ENCODE data around the gene KCNC4.

The KCNC4 gene

DNA sequence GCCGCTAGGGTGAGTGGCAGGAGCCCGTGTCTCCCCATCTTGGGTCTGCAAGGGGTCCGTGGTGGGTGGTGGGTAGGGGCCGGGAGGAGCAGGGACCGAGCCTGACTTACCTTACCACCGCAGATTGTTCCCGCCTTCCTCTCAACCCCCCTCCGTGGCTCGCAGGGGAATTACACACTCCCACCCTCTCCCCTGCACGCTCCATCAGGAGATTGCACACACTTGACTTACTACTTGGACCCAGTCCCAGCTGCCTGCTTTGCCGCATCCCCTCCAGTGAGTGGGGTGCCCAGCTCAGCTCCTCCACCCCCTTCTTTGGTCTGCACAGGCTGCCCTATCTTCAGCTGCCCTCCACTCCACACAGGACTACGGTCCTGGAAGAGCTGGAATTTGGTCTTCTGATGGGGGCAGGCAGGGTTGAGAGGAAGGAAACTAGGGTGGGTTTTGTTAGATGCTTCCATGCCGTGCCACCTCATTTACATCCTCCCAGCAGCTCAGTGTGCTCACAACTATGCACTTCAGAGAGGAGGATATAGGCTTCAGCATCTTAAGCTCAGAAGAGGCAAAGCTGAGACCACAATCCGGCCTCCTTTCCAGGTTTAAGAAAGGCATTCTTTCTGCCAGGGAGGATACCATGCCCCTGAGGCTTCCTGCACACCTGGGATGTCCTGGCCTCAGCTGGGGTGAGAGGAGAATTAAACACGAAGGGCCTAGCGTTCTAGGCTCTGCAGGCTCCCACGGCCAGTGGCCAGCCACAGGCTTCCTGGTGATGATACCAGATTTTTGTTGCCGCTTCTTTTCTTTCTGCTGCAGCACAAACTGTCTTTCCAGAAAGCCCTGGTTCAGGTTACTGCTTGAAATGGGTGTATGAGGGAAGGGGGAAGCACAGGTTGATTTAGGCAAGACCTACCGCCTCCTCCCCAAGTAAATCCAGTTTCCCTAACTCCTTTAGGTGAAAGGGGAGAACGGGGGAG is 2.3 kb downstream of the KCNC4 start:
- no peak for DNase-seq

DNA sequence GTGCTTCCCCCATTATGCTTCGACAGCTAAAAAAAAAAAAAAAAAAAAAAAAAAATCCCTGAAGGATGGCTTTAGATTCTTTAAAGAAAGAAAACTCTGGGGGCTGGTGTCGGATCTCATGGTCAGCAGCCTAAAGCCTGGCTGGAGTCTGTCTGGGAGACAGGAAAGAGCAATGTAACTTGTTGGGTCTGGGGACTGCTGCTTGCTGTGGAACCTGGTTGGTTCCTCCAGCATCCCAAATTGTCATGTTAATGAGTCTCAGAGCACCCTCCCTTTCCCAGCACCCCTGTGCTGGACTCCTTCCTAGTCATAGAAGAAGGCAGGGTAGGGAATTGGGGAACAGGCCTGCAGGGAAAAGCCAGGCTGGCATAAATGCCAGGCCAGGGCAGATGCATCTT is 3.0 kb downstream of the KCNC4 start:
- DNase-seq = no peak

DNA sequence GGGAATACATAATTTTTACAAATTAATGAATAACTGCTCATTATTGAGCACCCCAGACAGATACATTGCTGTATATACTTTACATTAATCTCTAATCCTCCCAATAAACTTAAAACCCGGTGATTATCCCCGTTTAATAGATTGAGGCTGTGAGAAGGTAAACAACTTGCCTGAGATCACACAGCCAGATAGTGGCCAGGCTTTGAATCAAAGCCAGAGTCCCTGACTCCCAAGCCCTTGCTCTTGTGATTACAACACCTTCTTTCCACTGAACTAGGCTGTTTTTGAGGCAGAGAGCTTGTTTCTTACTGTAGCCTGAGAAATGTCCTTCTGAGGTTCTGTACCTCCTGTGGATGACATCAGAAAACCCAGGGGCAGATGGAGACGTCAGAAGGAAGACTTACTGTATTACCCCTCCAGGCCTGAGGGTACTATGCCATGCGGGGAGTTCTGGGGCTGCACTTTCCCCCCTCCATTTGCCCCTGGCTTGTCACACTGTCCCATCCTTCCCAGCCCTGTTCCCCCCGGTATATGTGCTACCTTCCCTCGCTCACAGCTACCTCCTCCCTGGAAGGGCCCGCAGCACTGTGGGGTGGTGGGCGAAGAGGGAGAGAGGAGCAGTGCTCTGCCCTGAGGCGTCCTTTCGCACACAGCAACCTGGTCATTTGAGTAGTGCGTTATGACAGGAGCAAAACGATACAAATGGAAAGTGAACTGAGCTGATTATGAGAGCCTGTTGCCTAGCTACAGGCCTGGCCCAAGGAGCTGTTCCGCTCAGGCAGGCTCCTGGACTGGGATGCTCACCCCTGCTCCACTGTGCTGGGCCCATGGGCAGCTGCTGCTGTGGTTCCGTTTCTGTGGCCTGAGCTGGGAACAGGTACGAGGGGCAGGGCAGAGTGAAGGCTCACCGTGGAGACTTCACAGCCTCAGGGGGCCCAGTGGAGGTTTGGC is 4.6 kb downstream of the KCNC4 start:
- no peak for DNase-seq

DNA sequence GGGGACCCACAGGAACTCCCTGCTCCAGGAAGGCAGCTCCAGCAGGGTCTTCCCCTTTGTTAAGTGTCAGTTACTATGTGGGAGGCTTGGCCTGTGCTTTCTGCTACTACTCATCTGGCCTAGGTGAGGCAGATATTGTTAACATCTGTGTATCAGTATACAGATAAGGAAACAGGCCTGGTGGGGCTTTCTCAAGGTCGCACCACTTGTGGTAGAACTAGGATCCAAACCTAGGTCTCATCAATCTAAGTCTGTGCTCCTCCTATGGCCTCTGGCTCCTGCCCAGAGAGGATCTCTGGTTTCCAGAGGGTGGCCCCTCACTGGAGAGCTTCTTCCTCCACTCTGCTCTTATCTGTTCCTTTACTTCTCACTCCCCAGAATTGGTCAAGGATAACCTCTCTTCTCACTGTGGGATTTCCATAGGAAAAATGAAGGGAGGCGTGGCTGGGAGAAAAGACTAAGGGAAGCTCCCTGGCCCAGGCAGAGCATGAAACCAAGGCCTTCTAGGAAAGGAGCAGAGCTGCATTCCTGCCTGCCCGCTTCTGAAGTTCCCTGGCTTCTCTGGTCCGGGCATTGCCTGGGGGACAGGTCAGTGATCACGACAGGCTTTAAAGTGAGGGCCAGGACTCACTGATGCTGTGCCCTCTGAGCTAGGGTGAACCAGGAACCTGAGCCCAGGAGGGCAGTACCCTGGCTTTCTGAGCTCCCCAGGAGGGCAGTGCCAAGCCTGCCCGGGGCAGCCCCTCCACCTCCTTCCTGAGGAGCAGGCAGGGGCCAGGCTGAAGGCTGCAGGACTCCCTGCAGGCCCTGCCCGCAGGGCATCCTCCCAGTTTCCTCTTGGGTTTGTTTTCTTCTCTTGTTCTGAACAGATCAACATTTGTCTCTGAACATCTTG is 5.8 kb downstream of the KCNC4 start:
- no peak for DNase-seq

DNA sequence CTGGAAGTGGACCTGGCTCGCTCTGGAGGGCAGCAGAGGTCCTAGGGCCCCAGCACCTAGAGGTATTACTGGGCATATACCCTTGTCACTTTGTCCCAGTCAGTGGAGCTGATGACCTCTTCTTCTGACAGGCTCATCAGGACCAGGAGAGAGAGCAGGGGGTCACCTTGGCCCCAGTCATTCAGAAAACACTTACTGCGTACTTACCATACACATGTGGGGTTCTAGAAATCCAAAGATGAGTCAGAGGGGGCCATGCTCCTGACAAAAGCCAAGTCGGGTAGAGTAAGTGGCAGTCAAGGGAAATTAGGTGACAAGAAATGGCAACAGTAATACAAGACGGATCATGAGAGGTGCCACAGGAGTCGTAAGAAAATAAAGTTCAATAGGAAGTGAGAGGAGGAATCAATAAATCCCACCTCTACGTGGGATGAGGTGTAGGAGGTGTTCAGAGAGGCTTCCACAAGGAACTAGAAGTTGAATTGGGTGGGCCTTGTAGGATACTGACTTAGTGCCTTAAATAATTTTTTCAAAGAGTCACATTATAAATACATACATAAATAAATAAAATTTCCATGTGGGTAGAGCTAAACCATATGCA is 6.8 kb downstream of the KCNC4 start:
- no peak for DNase-seq

DNA sequence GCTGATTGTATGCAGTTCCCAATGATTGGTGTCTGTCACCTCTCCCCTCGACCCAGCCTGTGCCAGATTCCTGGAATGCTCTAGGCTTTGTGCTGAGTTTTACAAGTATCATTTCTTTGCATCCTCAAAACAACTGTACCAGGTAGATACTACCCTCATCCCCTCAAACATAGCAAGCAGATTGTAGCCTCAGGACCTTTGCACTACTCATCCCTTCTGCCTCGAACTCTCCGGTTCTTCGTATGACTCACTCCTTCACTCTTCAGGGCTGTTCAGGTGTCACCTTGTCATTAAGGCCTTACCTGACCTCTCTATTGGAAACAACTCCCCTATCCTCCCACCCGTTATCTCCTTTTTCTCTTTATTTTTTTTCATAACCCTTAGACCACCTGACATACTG is 8.0 kb downstream of the KCNC4 start:
- DNase-seq = no peak

DNA sequence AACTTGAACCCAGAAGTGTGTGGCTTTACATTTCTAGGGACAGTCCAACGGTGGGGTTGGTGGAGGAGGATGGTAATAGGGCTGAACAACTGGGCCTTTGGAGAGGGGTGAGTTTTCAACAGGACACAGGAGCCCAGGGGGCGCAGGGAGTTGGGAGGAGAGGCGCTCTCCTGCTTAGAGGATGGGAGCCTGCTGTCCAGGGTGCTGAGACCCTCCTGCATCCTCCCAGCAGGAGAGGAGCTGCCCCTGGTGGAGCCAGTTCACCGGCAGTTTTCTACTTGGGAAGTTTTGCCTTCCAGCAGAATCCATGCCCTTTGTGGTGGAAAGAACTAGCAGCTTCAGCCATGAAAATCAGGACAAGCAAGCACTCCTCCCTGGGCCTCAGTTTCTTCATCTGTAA is 8.6 kb downstream of the KCNC4 start:
- DNase-seq = no peak

DNA sequence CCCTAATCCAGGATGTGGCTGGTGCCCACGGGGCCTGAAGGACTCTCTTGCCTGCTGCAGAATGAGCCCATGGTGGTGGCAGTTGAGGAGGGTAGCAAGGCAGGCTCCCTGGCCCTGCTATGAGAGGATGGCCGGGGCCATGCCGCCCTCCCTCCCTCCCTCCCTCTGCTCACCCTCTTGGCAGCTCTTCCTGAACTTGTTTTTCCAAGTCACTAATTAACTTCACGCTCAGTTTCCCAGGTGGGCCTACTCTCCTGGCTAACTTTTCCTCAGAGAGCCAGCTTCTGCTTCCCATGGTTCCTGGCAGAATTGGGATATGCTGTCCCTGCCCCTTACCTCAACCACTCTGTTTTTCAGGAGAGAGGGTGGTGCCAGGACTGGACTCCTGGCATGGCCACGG is 10.2 kb downstream of the KCNC4 start:
- no peak for DNase-seq

DNA sequence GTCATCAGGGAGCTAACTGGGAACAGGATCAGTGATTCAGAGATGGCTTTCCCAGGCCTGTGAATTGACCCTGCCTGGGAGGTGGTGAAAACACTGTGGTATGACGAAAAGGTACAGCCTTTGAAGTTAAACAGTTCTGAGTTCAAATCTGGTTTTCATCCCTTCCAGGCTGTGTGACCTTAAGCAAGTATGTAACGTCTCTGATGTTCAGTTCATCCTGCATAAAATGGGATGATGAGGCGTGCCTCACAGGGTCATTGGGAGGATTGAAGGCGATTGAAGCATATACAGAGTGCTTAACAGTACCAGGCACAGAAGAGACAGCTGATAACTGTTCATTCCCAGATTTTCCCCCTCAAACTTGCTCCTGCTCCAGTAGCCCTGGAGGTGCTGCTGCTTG is 11.0 kb downstream of the KCNC4 start:
- no peak for DNase-seq

DNA sequence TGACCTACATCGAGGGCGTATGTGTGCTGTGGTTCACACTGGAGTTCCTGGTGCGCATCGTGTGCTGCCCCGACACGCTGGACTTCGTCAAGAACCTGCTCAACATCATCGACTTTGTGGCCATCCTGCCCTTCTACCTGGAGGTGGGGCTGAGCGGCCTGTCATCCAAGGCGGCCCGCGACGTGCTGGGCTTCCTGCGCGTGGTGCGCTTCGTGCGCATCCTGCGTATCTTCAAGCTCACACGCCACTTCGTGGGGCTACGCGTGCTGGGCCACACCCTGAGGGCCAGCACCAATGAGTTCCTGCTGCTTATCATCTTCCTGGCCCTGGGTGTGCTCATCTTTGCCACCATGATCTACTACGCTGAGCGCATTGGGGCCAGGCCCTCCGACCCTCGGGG is 13.0 kb downstream of the KCNC4 start:
- no peak for DNase-seq

DNA sequence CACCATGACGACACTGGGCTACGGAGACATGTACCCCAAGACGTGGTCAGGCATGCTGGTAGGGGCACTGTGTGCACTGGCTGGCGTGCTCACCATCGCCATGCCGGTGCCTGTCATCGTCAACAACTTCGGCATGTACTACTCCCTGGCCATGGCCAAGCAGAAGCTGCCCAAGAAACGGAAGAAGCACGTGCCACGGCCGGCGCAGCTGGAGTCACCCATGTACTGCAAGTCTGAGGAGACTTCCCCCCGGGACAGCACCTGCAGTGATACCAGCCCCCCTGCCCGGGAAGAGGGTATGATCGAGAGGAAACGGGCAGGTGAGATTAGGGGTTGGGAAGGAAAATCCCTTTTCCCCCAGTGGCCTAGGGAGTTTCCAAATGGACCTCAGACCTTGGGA is 13.5 kb downstream of the KCNC4 start:
- DNase-seq = no peak

DNA sequence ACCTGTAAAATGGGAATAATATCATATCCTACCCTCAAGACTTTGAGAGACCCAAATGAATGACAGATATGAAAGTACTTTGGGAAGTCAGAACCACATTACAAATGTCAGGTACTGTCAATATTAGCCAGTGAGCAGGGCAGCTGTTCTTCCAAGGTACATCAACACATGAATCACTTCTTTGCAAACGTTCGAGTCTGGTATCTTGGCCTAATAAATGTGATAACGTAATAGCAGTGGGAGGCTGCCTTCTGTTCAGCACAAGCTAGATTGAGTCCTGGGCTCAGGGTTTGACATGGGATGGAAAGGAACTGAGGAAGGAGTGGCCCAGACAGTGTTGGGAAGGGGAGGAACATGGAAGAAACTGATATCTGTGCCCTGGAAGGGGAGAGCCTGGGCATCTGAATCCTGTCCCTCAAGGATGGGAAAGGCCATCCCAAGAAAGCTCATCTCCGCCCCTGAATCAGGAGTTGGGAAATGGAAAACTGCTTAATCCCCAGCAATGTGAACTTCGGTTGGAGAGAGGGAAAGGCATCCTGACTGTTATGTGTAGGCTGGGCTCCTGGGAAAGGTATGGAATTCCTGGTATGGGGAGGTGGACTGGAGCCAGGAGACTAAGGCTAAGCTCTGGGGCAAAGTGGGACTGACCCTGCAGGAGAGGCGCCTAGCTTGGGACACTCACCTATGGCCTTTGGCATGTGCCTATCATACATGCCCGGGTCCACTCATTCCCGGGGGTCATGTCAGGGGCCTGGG is 14.3 kb downstream of the KCNC4 start:
- no peak for DNase-seq

DNA sequence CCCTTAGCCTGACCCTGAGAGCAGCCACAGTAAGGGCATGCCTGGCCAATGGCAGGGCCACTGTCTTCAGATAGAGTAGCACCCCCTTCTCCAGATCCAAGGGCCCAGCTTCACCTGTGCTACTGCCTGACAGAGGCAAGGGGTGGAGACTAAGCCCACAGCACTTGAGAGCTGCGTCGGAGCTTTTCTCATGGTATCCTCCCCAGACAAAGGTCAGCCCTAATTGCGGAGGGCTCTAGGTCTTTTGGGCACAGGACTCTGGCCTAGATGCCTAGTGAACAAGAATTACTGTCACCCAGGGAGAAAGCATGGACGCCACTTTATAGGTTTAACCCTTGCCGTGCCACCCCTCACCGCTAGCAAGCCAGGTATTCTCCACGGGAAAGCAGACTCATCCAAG is 15.1 kb downstream of the KCNC4 start:
- no peak for DNase-seq

DNA sequence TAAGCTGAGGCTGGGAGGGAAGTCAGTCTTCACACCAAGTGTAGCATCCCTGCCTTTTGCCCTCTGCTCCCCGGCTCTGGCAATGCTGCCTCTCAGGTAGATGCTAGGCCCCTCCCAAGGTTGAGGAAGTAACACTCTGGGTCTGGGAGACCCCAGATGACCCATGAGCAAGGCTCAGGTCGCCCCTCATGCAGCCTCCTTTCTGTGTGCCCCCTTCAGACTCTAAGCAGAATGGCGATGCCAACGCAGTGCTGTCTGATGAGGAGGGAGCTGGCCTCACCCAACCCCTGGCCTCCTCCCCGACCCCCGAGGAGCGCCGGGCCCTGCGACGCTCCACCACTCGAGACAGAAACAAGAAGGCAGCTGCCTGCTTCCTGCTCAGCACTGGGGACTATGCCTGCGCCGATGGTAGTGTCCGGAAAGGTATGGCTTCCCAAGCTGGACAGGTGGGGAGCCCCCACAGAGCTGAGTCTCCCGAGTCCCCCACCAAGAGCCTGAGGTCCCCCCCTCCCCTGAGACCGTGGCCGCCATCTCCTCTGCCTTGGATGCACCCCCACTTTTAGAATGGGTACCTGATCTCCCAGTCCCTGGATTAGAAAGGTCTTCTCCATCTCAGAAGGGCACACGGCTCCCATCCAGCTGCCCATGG is 15.8 kb downstream of the KCNC4 start:
- DNase-seq = no peak

DNA sequence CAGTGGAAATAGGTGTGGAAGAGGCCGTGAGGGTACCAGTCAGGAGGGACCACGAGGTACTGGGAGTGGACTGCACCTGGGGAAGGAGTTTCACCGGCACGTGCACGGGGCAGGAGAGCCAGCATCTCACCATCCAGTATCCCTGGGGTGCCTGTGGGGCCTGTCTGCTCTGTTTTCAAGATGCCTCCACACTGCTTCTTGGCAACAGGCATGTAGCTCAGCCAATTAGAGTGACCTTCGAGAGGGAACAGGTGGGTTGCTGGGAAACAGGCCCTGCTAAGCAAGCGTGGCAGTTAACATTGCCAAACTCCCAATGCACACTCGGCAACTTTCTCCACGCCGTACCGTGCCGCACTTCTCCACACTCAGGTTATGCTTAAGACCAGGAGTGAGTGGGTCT is 17.7 kb downstream of the KCNC4 start:
- DNase-seq = no peak

DNA sequence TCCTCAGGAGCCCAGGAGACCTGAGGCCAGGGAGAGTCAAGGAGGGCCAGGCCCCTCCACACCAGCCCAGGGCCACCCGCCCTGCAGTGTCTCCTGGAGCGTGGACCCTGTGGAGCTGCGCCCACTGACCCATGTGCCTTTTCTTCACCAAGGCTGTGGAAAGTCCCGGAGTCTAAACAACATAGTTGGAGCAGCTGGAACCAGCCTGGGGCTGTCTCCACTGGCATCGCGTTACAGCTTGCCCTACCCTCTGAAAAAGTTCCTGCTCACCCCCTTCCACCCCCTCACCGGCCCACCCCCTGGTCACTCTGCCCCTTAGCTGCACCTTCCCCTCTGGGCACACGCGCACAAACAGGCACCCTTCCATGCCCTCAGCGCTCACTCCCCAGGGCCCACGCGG is 18.3 kb downstream of the KCNC4 start:
- no peak for DNase-seq

DNA sequence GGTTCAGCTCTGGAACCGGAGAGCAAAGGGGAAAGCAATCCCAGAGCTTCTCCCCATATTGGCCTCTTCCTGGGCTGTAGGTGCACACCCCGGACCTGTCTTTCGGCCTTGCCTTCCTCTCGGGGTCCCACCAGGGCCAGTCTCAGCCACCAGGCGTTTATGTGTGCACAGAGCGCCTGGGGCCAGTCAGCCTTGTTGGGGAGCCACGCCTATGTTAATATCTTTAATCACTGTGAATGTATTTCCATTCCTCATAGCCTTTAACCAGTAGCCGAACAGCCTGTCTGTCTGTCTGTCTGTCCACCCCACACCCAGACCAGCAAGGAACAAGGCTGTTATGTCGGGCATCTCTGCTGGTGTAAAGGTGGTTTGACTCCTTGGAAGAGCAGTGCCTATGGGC is 18.8 kb downstream of the KCNC4 start:
- DNase-seq = no peak

DNA sequence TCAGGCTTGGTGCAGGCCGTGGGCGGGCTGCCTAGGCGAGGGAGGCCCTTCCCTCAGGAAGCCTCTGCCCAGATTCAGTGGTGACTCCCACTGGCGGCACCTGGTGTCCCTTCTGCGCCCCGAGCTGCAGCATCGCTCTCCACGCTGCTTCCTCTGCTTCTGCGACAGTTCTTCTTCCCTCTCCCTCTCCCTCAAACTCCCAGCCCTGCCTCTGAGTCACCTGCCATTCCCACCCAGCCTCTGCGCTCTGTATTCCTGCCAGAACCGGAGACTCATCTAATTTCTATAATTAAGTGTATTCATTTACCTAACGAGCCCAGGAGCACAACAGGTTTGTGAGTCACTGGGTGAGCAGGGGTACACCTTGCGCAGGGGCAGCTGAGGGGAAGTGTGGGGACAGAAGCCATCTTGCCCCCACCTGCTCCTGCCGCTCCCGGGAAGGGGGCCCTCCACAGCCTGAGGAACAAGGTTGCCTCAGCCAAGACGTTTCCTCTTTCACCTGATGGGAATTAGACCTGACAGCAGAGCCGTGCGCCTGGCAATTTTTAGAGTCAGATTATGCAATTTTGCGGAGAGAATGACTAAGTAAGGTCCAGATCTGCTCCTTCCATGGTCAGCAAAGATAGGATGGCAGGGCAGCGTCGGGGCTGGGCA is 19.4 kb downstream of the KCNC4 start:
- no peak for DNase-seq

DNA sequence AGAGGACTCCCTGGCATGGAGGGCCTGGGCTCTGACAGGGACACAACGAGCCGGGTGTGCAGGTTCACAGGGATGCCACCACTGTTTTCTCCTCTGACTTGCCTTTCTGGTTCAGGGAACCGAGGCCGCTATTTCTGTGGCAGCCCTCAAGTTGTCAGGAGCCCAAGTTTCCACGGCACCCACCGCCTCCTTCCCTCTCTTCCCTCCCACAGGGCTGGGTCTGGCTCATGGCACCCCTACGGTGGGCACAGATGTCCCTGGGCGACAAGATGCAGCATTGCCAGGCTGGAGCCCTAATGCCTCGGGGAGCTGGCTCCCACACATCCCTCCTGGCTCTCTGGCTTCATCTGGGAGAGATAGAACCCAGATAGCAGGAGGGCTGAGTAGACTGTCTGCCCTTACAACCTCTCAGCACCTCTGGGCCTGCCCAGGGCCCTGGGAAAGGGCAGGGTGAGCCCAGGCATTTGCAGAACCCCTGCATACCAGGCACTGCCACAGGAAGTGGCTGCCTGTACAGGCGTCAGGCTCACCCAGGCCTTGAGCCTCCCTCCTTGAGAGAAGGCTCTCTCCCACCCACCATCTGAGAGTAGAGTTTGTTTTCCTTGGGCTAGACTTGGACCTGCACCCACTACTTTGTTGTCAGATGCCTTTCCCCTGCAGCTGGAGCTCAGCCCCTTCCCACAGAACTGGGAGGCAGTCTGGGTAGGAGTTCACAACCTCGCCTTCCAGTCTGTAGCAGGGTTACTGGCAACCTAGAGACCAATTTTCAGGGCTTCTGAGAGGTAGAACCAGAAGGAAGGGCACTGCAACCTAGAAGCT is 20.5 kb downstream of the KCNC4 start:
- DNase-seq = no peak

DNA sequence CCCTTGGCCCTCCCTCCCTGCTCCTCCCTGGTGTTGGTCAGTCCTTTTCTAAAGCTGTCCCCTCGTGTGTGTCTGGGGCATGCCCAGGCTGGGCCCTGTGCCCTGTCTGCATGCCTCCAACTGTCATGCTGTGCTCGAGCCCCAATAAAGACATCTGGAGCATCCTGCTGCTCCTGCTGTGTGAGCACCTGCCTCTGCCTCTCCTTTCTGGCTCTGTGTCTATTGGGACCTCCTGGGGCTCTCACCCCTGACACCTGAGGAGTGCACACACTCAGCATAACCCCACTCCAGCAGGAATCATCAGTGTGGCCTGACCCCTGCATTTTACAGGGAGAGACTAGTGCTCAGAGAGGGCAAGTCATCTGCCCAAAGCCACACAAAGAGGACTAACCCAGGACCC is 23.7 kb downstream of the KCNC4 start:
- no peak for DNase-seq
